Activated gamma-delta T cell (primary cell): Measurements from ENCODE around the gene ZNF189.
A peak's percentile ranks its signal among the peaks of the same experiment; 100 is the strongest.
"Not testable (repeated sequence)": the region's sequence is repeated elsewhere in the genome, so short reads cannot be mapped to it uniquely, and the experiment has no call there.

ENCODE experiments used
- DNase-seq: peaks from one replicate; lab custom pipeline; 2025; lab: John Stamatoyannopoulos, UW

Gene ZNF189

GRCh38 chr9:101380295-101380694, 18.4 kb upstream of the ZNF189 start:
- DNase-seq, result no peak

- DNase-seq, result no peak
Measured at GRCh38 chr9:101381118-101381517, 17.5 kb upstream of the ZNF189 start.

- DNase-seq, result no peak
Measured at GRCh38 chr9:101381833-101382342, 16.8 kb upstream of the ZNF189 start.

- DNase-seq, result no peak
Measured at GRCh38 chr9:101383361-101383760, 15.3 kb upstream of the ZNF189 start.

GRCh38 chr9:101384873-101385536, 13.6 kb upstream of the ZNF189 start, which contains the start of gene BAAT:
TSS of gene BAAT (minus strand) at chr9:101385006. CDS start at chr9:101371404, 13,602 bp downstream.
- DNase-seq, result not testable (repeated sequence)

- DNase-seq, result no peak
Measured at GRCh38 chr9:101387871-101388506, 10.7 kb upstream of the ZNF189 start.

GRCh38 chr9:101388507-101388993, 10.1 kb upstream of the ZNF189 start:
- DNase-seq, result no peak

- DNase-seq, result no peak
Measured at GRCh38 chr9:101393135-101393534, 5.5 kb upstream of the ZNF189 start.

GRCh38 chr9:101394687-101395086, 4.0 kb upstream of the ZNF189 start:
- no peak for DNase-seq

GRCh38 chr9:101397746-101398067, 944 bp upstream of the ZNF189 start:
- no peak for DNase-seq

- peak; percentile 11 for DNase-seq
Measured at GRCh38 chr9:101398930-101399642, 435 bp downstream of the ZNF189 start.

GRCh38 chr9:101399643-101399970, 956 bp downstream of the ZNF189 start:
- no peak for DNase-seq

GRCh38 chr9:101400120-101400519, 1.5 kb downstream of the ZNF189 start:
- no peak for DNase-seq

GRCh38 chr9:101403516-101404285, 5.0 kb downstream of the ZNF189 start:
- no peak for DNase-seq

- DNase-seq, result no peak
Measured at GRCh38 chr9:101408374-101409078, 9.9 kb downstream of the ZNF189 start.

- no peak for DNase-seq
Measured at GRCh38 chr9:101409079-101409477, 10.4 kb downstream of the ZNF189 start.

GRCh38 chr9:101414839-101415238, 16.2 kb downstream of the ZNF189 start:
- DNase-seq, result no peak

GRCh38 chr9:101415578-101415977, 16.9 kb downstream of the ZNF189 start:
- no peak for DNase-seq

GRCh38 chr9:101417389-101417788, 18.7 kb downstream of the ZNF189 start:
- DNase-seq, result no peak

GRCh38 chr9:101417977-101418376, 19.3 kb downstream of the ZNF189 start:
- DNase-seq, result no peak
